GM12891 (cell line): ENCODE results near the gene SLC35B1.
A peak's percentile ranks its signal among the peaks of the same experiment; 100 is the strongest.

Source experiments
- DNase-seq: peaks from one replicate; pipeline ENCODE4 v3.0.0; 2011; ENCODE audit warnings: low spot score; ENCODE audit not compliant: insufficient read length
- FAIRE-seq: peaks from 2 replicates; lab custom pipeline; 2011; peaks lifted over from hg19 to GRCh38; lab: Jason Lieb, UNC
- PAX5 ChIP-seq: IDR thresholded peaks from 2 replicates; pipeline ENCODE4 v1.6.1; 2011; ENCODE audit warnings: low read length, moderate library complexity, mild to moderate bottlenecking; ENCODE audit not compliant: insufficient read depth, severe bottlenecking
- POLR2A ChIP-seq: IDR thresholded peaks from 2 replicates; pipeline ENCODE4 v1.6.1; 2011; ENCODE audit warnings: low read depth, low read length, control low read depth
- POLR2AphosphoS5 ChIP-seq: IDR thresholded peaks from 2 replicates; pipeline ENCODE4 v1.6.1; 2011; ENCODE audit warnings: low read depth, low read length, control low read depth
- POU2F2 ChIP-seq: IDR thresholded peaks from 2 replicates; pipeline ENCODE4 v1.6.1; 2011; ENCODE audit warnings: low read depth, mild to moderate bottlenecking, control low read depth, low read length, moderate library complexity
- SPI1 ChIP-seq: IDR thresholded peaks from 2 replicates; pipeline ENCODE4 v1.6.1; 2011; ENCODE audit warnings: low read depth, low read length, control low read depth
- TAF1 ChIP-seq: IDR thresholded peaks from 2 replicates; pipeline ENCODE4 v1.6.1; 2011; ENCODE audit warnings: low read depth, low read length, control low read depth

Gene SLC35B1

GRCh38 chr17:49723423-49723822 is 15.7 kb upstream of the SLC35B1 start:
- TF ChIP-seq TAF1 (no peak), POLR2A (no peak), POLR2AphosphoS5 (no peak), PAX5 (no peak), POU2F2 (no peak), SPI1 (no peak)
- DNase-seq (no peak), FAIRE-seq (no peak)

- DNase-seq, result no peak
- no peak for TF ChIP-seq SPI1
- TF ChIP-seq PAX5, result no peak
- no peak for TF ChIP-seq POU2F2
- TF ChIP-seq POLR2AphosphoS5, result no peak
- no peak for TF ChIP-seq POLR2A
- no peak for FAIRE-seq
Observed at GRCh38 chr17:49722066-49722465, 14.3 kb upstream of the SLC35B1 start.

- FAIRE-seq (no peak), DNase-seq (no peak)
- no peak for TF ChIP-seq POLR2A
- TF ChIP-seq SPI1, result peak; percentile 30; the same call in 1 of the 2 replicates
- no peak for TF ChIP-seq PAX5
- TF ChIP-seq TAF1, result no peak
Observed at GRCh38 chr17:49717371-49717861, 9.7 kb upstream of the SLC35B1 start.

- TF ChIP-seq TAF1 (no peak), PAX5 (no peak), POLR2AphosphoS5 (no peak), POLR2A (no peak), POU2F2 (no peak), SPI1 (no peak)
Observed at GRCh38 chr17:49716668-49717364, 9.1 kb upstream of the SLC35B1 start.

GRCh38 chr17:49715717-49716279 is 8.0 kb upstream of the SLC35B1 start:
- no peak for TF ChIP-seq POU2F2
- no peak for TF ChIP-seq PAX5
- no peak for TF ChIP-seq POLR2AphosphoS5
- FAIRE-seq (no peak), DNase-seq (no peak)

More at GRCh38 chr17:49716668-49717364, 9.1 kb upstream of the SLC35B1 start:
- no peak for DNase-seq
- no peak for FAIRE-seq

- FAIRE-seq, result no peak
- DNase-seq, result no peak
- TF ChIP-seq SPI1 (no peak), POU2F2 (no peak), PAX5 (no peak), TAF1 (no peak), POLR2AphosphoS5 (no peak), POLR2A (no peak)
Observed at GRCh38 chr17:49715216-49715615, 7.5 kb upstream of the SLC35B1 start.

GRCh38 chr17:49708515-49709183 is 885 bp upstream of the SLC35B1 start:
- FAIRE-seq (no peak), DNase-seq (no peak)
- TF ChIP-seq SPI1 (no peak), POLR2AphosphoS5 (0 out of 2 replicates have a peak, but pooled peaks have one; percentile 16)

GRCh38 chr17:49707246-49707607 is 537 bp downstream of the SLC35B1 start:
- no peak for TF ChIP-seq PAX5
- no peak for TF ChIP-seq POU2F2
- no peak for TF ChIP-seq SPI1
- FAIRE-seq (no peak), DNase-seq (no peak)

GRCh38 chr17:49705254-49705653 is 2.5 kb downstream of the SLC35B1 start:
- no peak for FAIRE-seq
- TF ChIP-seq TAF1 (no peak), POLR2A (no peak), POU2F2 (no peak), SPI1 (no peak), POLR2AphosphoS5 (no peak), PAX5 (no peak)

GRCh38 chr17:49703557-49704277 is 4.0 kb downstream of the SLC35B1 start:
- no peak for FAIRE-seq
- TF ChIP-seq SPI1 (no peak), TAF1 (no peak), POLR2A (no peak), POLR2AphosphoS5 (no peak), PAX5 (no peak), POU2F2 (no peak)

More at GRCh38 chr17:49705254-49705653, 2.5 kb downstream of the SLC35B1 start:
- DNase-seq, result no peak

More at GRCh38 chr17:49703557-49704277, 4.0 kb downstream of the SLC35B1 start:
- DNase-seq, result no peak
